Activated CD4-positive, alpha-beta T cell treated with anti-CD3 and anti-CD28 coated beads for 36 hours (primary cell): Measurements from ENCODE around the gene RNU6-1. TPM values are rescaled to one million over a fixed set of nuclear protein-coding genes. Genes with fewer than 3 reads are reported as not detected.

Experiments
- ATAC-seq: fragments of 200-7000 bp; cut with Tn5 transposase; one replicate; pipeline ENCODE4 v1.10.0; 2021; ENCODE audit warnings: mild to moderate bottlenecking, moderate library complexity
- CTCF ChIA-PET: fragments of 350-600 bp; sonication (Branson Sonifier 250); formaldehyde crosslinking; loops from one replicate; lab custom pipeline; 2021; ENCODE audit warnings: antibody characterized with exemption; lab: Charles Lee
- POLR2A ChIA-PET: fragments of 350-600 bp; sonication (Branson Sonifier 250); formaldehyde crosslinking; loops from one replicate; lab custom pipeline; 2021; ENCODE audit warnings: antibody characterized with exemption, inconsistent platforms; lab: Charles Lee
- DNase-seq: peaks from one replicate; pipeline ENCODE4 v3.0.0-alpha.2; 2020
- H3K27ac Mint-ChIP-seq: one replicate; pipeline ENCODE4 v1.8.0; 2021; ENCODE audit warnings: mixed read lengths
- H3K27me3 Mint-ChIP-seq: one replicate; pipeline ENCODE4 v1.8.0; 2021; ENCODE audit warnings: mixed read lengths
- H3K36me3 Mint-ChIP-seq: one replicate; pipeline ENCODE4 v1.8.0; 2021; ENCODE audit warnings: low read depth, mixed read lengths
- H3K4me1 Mint-ChIP-seq: one replicate; pipeline ENCODE4 v1.8.0; 2021; ENCODE audit warnings: mixed read lengths
- H3K4me3 Mint-ChIP-seq: one replicate; pipeline ENCODE4 v1.8.0; 2021; ENCODE audit warnings: mild to moderate bottlenecking, moderate library complexity, mixed read lengths
- H3K9me3 Mint-ChIP-seq: one replicate; pipeline ENCODE4 v1.8.0; 2021; ENCODE audit warnings: low read depth, mixed read lengths
- intact Hi-C, 2 experiments: fragments of 100-400 bp; cut with DNase I in 1 of 2; cut with micrococcal nuclease in 1 of 2; formaldehyde crosslinking; loops; one replicate each; pipeline versions ENCODE4 v1.14.2 to v1.15.1; 2022 to 2024; cut with DNase I, micrococcal nuclease
- total RNA-seq, 2 experiments: library from RNA; stranded (reverse); gene quantifications; one replicate each; pipeline ENCODE4 v1.2.3, GENCODE V29; 2021

The RNU6-1 gene
- not detected for total RNA-seq

DNA sequence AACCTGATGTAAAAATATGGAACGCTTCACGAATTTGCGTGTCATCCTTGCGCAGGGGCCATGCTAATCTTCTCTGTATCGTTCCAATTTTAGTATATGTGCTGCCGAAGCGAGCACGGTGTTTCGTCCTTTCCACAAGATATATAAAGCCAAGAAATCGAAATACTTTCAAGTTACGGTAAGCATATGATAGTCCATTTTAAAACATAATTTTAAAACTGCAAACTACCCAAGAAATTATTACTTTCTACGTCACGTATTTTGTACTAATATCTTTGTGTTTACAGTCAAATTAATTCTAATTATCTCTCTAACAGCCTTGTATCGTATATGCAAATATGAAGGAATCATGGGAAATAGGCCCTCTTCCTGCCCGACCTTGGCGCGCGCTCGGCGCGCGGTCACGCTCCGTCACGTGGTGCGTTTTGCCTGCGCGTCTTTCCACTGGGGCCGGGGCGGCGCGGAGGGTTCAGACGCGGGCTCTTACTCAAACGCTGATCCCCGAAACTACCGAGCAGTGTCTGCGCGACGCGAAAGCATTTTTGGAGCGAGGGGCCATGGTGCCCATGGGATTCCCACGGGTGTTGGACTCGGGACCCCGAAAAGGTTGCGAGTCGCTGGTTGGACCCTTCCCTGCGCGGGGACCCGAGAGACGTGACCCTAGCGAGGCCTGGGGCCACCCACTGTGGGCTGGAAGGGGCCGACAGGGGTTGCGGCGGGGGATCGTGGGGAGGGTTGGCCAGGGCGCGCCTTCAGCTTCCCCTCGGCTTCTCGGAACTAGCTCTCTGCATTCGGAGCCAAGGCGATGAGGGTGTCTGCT is at the start of gene RNU6-1:
TSS of gene RNU6-1 (minus strand) at position 117 of the 820 bp plus-strand sequence.
- peak; percentile 86 for ATAC-seq
- DNase-seq: peak; percentile 96
- peak within 1 kb of the TSS; percentile 97 for H3K27ac Mint-ChIP-seq
- H3K4me3 Mint-ChIP-seq: peak within 1 kb of the TSS; percentile 82
- CTCF ChIA-PET: interaction anchor here (0.6 to 1.6 kb wide), 4 partner anchors 8 to 319 kb away, joined by 3 to 5 read pairs (median 3); no protein-coding TSS in a partner anchor
- H3K9me3 Mint-ChIP-seq: no peaks in the 10 kb centered on the region
- peaks cover 3% of the 10 kb centered on the region for H3K36me3 Mint-ChIP-seq
- POLR2A ChIA-PET: interaction anchor here (1.2 kb wide), 1 partner anchor 587 kb away, joined by 3 read pairs; no protein-coding TSS in a partner anchor
- intact Hi-C loops: loop anchor here (1.0 to 10.0 kb wide), 13 partner anchors 77 to 1138 kb away; partner anchors contain the start of genes C15orf61 (in 2 of the 2), CLN6 (in 1 of the 2), FEM1B (in 1 of the 2) and MAP2K5 (in 1 of the 2)
- H3K4me1 Mint-ChIP-seq: peaks cover 23% of the 10 kb centered on the region
- peaks cover 9% of the 10 kb centered on the region for H3K27me3 Mint-ChIP-seq

DNA sequence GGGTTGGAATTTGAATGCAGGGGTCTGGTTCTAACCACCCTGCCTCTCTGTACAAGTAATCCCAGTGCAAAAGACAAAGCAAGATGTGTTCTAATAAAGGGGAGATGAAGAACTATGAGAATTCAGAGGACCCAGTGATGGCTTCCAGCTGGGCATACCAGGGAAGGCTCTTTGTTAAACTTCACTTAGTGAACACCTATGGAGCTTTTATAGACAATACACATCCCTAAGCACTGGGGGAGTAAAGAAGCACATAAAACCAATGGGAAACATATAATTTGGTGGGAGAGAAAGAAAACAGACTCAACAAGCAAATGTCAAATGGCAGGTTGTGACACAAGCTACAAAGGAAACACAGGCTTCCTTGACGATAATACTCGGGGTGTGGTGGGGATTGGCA is 47.9 kb upstream of the RNU6-1 start:
- ATAC-seq: no peak
- H3K27me3 Mint-ChIP-seq: peaks cover 17% of the 10 kb centered on the region
- H3K36me3 Mint-ChIP-seq: no peaks in the 10 kb centered on the region
- ChIA-PET POLR2A (no interaction called here), CTCF (interaction anchor here (0.7 to 1.3 kb wide), 2 partner anchors 41 to 123 kb away, joined by 3 read pairs; no protein-coding TSS in a partner anchor)
- intact Hi-C loops: no loop called here
- no peak overlapping the region for H3K27ac Mint-ChIP-seq
- H3K4me3 Mint-ChIP-seq: no peak overlapping the region
- no peak for DNase-seq
- H3K4me1 Mint-ChIP-seq: peaks cover 16% of the 10 kb centered on the region
- peaks cover 10% of the 10 kb centered on the region for H3K9me3 Mint-ChIP-seq

DNA sequence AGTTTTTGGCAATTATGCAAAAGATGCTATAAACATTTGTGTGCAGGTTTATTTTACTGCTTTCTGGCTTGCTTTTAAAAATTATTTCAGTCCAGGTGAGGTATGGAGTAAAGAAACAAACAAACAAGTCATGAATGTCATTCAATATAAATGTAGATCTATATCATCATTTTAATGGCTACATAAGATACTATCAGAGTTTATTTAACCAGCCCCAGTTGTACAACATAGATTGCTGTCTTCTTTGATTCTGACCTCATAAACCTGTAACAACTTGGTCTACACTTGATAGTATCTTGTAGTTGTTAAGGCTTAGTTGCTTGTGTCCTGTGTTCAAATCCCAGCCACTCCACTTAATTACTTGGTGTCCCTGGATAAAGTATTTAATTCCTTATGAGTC is 46.0 kb upstream of the RNU6-1 start:
- peaks cover 10% of the 10 kb centered on the region for H3K9me3 Mint-ChIP-seq
- peaks cover 24% of the 10 kb centered on the region for H3K4me1 Mint-ChIP-seq
- H3K36me3 Mint-ChIP-seq: no peaks in the 10 kb centered on the region
- no peak overlapping the region for H3K4me3 Mint-ChIP-seq
- intact Hi-C loops: no loop called here
- DNase-seq: no peak
- peaks cover 16% of the 10 kb centered on the region for H3K27me3 Mint-ChIP-seq
- ATAC-seq: no peak
- ChIA-PET CTCF (no interaction called here), POLR2A (no interaction called here)
- no peak overlapping the region for H3K27ac Mint-ChIP-seq

DNA sequence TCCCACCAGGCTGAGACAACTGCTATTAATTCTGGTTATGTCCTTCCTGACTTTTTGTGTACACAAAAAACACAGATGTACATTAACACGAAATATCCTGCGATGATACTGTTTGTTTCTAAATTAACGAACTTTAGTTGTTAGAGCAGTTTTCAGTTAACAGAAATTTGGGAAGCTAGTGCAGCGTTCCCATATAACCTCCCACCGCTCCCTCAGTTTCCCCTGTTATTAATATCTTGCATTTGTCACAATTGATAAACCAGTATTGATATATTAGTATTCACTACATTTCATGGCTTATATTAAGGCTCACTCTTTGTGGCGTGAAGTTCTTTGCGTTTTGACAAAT is 45.3 kb upstream of the RNU6-1 start:
- ATAC-seq: no peak
- POLR2A ChIA-PET: no interaction called here
- no peak for DNase-seq
- intact Hi-C loops: no loop called here
- Mint-ChIP-seq H3K9me3 (peaks cover 9% of the 10 kb centered on the region), H3K27ac (no peak overlapping the region), H3K4me3 (peak overlapping the region; percentile 66), H3K36me3 (no peaks in the 10 kb centered on the region), H3K4me1 (peaks cover 24% of the 10 kb centered on the region), H3K27me3 (peaks cover 16% of the 10 kb centered on the region)
- CTCF ChIA-PET: no interaction called here

DNA sequence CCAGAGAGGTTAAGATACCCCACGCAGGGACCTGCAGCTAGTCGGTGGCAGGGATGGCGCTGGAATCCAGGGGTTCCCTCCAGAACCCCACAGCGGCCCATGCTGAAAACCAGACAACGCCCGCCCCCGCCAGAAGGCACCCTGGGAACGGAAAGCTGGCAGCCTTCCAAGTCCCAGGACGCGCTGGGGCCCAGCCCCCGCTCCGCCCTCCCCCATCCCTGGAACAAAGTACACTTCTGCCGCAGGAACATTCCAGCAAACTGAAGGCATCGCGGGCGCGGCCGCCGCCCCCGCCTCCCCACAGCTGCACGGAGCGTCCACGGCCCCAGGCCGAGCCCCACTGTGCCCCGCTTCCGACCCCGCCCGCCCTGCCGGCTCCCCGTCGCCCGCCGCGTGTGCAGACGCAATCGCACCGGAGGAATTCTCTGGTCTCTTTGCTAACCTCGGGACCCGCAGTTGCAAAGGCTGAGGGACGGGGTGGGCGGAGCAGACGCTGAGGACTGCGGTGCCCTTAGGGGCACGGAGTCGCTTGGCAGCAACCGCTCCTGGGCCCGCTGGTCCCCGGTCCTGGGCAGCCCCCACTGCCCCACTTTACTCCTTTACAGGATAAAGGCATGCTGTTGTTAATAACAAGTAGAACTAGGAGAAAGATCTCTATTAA is 44.8 kb upstream of the RNU6-1 start:
- Mint-ChIP-seq H3K36me3 (no peaks in the 10 kb centered on the region), H3K27ac (no peak overlapping the region)
- POLR2A ChIA-PET: interaction anchor here (0.6 kb wide), 1 partner anchor 286 kb away, joined by 3 read pairs; no protein-coding TSS in a partner anchor

DNA sequence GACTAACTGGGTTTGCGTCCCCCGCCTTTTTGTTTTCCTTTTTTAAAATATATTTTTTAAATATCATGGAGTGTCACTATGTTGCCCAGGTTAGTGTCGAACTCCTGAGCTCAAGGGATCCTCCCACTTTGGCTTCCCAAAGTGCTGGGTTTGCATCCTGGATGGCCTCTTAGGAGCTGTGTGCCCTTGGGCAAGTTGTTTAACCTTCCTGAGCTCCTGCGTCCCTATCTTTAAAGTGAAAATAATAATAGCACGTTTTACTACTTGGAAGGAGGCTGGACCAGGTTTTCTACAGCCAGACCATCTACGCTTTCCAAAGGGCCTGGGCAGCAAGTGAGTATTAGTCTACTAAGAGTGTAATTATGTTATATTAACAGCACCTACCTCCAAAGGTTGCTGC is 44.2 kb upstream of the RNU6-1 start:
- peaks cover 14% of the 10 kb centered on the region for H3K27me3 Mint-ChIP-seq
- peak overlapping the region; percentile 66 for H3K4me3 Mint-ChIP-seq
- H3K9me3 Mint-ChIP-seq: no peaks in the 10 kb centered on the region
- no peak for ATAC-seq
- CTCF ChIA-PET: interaction anchor here (0.6 to 1.5 kb wide), 3 partner anchors 19 to 361 kb away, joined by 3 read pairs; no protein-coding TSS in a partner anchor
- DNase-seq: no peak
- peaks cover 18% of the 10 kb centered on the region for H3K4me1 Mint-ChIP-seq
- no peak overlapping the region for H3K27ac Mint-ChIP-seq
- intact Hi-C loops: no loop called here
- no peaks in the 10 kb centered on the region for H3K36me3 Mint-ChIP-seq
- POLR2A ChIA-PET: no interaction called here

More for the DNA sequence above, 44.8 kb upstream of the RNU6-1 start:
- Mint-ChIP-seq H3K4me1 (peaks cover 22% of the 10 kb centered on the region), H3K9me3 (peaks cover 4% of the 10 kb centered on the region), H3K27me3 (peaks cover 14% of the 10 kb centered on the region), H3K4me3 (peak overlapping the region; percentile 66)
- CTCF ChIA-PET: interaction anchor here (0.6 to 1.5 kb wide), 4 partner anchors 19 to 500 kb away, joined by 3 read pairs; no protein-coding TSS in a partner anchor
- ATAC-seq (peak; percentile 82), DNase-seq (peak; percentile 74)
- intact Hi-C loops: no loop called here

DNA sequence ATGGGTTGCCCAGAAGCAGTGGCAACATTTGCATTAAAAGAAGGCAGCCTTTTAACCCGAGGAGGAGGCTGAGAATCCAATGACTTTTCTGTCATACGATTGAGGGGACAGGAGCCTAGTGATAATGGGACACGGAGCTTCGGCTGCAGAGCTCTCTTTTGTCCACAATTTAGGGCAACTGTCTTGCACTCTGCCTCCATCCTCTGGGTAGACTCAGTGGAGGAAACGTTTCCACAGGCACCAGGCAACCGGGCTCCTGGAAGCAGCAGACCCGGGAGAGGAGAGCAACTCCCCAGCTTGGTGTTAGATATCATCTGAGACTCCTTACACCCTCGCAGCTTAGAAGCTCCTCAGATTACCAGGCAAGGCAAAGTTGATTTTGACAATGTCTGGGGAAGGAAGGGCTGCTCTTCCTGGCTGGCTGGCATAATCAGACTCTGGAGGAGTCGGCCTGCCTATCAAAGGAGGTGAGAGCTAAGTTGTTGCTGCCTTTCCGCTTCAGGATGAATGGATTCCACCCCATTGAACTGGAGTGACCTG is 43.5 kb upstream of the RNU6-1 start:
- POLR2A ChIA-PET: no interaction called here
- H3K4me3 Mint-ChIP-seq: no peak overlapping the region
- no peak overlapping the region for H3K27ac Mint-ChIP-seq
- no peaks in the 10 kb centered on the region for H3K9me3 Mint-ChIP-seq
- H3K36me3 Mint-ChIP-seq: no peaks in the 10 kb centered on the region
- DNase-seq (no peak), ATAC-seq (no peak)
- CTCF ChIA-PET: interaction anchor here (0.6 to 1.5 kb wide), 3 partner anchors 18 to 740 kb away, joined by 3 read pairs; no protein-coding TSS in a partner anchor
- peaks cover 11% of the 10 kb centered on the region for H3K27me3 Mint-ChIP-seq
- H3K4me1 Mint-ChIP-seq: peaks cover 18% of the 10 kb centered on the region
- intact Hi-C loops: no loop called here

DNA sequence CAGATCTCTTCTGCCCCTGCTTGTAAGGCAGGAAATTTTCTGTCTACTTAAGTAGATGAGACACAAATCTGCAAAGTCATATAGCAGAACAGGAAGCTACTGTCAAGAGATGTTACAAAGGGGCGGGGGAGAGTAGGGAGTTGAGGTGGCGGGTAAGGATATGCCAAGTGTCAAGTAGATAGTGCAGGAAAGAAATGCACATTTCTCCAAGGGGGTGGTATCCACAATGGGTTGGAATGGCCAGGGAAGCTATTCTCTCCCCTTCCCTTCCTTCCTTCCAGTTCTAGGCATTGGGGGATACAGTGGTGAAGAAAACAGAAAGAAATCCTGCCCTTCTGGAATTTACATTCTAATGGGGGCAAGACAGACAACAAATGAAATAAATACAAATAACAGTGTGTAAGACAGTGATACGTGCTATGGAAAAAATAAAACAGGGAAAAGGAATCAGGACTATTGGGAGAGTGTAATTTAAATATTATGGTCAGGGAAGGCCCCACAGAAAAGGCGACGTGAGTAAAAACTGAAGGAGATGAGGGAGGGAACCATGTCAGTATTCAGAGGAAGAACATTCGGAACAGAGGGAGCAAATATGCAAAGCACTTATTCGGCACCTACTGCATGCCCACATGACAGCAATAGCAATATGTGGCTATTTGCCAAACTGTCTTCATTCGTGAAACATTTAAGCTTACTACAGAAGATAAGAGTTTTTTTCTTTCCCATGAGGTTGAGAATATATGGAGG is 42.8 kb upstream of the RNU6-1 start:
- intact Hi-C loops: no loop called here
- Mint-ChIP-seq H3K4me3 (no peak overlapping the region), H3K27me3 (peaks cover 11% of the 10 kb centered on the region), H3K27ac (no peak overlapping the region), H3K9me3 (no peaks in the 10 kb centered on the region), H3K36me3 (no peaks in the 10 kb centered on the region), H3K4me1 (peaks cover 18% of the 10 kb centered on the region)
- peak; percentile 32 for DNase-seq
- ATAC-seq: peak; percentile 55
- ChIA-PET CTCF (interaction anchor here (0.7 to 1.5 kb wide), 2 partner anchors 17 to 20 kb away, joined by 3 read pairs; no protein-coding TSS in a partner anchor), POLR2A (no interaction called here)

DNA sequence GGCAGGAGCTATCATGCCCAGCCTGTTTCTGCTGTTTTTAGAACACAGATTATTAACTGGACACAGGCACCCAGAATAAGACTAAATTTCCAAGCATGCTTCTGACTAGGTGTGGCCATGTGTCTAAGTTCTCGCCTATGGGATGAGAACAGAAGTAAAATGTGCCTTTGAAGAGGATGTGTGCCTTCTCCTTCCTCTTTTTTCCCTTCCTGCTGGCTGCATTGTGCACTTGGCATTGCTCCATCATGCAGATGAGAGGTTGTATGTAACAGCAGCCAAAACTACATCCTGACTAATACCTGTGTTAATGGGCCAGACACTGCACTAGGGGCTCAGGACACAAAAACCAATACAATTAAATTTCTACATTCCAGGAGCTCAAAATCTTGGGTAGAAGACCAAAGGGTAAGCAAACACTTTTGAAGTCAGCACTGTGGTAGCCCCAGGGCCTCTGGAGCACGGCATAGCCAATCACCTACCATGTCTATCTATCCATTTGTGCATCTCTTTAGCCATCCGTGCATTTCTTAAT is 40.9 kb upstream of the RNU6-1 start:
- peaks cover 18% of the 10 kb centered on the region for H3K4me1 Mint-ChIP-seq
- ChIA-PET CTCF (no interaction called here), POLR2A (no interaction called here)

DNA sequence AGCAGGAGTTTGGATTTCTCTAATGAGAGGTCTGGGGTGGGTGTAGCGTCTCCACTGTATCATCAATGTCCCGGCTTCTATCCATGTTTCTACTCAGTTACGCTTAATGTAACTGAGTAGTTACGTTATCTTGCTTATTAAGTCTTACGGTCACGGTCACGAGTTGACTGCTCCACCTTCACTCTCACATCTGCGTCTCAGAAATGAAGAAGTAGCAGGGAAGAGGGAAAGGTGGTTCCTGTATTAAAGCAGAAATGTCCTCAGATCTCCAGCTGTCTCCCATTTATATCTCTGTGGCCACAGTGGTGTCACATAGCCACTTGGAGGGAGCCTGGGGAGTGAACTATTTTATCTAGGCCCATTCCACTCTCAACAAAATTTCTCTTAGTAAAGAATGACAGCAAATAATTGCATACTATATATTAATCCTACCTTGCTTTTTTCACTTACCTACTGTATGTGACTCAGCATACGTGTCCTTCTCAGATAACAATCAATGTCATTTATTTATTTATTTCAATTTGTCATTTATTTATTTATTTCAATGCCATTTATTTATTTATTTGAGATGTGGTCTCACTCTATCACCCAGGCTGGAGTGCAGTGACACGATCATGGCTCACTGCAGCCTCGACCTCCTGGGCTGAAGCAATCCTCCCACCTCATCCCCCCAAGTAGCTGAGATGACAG is 39.7 kb upstream of the RNU6-1 start:
- Mint-ChIP-seq H3K27me3 (peaks cover 6% of the 10 kb centered on the region), H3K36me3 (no peaks in the 10 kb centered on the region), H3K4me3 (no peak overlapping the region), H3K4me1 (peaks cover 12% of the 10 kb centered on the region), H3K27ac (no peak overlapping the region), H3K9me3 (no peaks in the 10 kb centered on the region)
- ChIA-PET POLR2A (no interaction called here), CTCF (no interaction called here)
- ATAC-seq (no peak), DNase-seq (no peak)
- intact Hi-C loops: no loop called here

More for the DNA sequence above, 40.9 kb upstream of the RNU6-1 start:
- intact Hi-C loops: no loop called here
- no peaks in the 10 kb centered on the region for H3K9me3 Mint-ChIP-seq
- peaks cover 12% of the 10 kb centered on the region for H3K27me3 Mint-ChIP-seq
- no peak for DNase-seq
- no peak for ATAC-seq
- no peak overlapping the region for H3K4me3 Mint-ChIP-seq
- no peak overlapping the region for H3K27ac Mint-ChIP-seq
- no peaks in the 10 kb centered on the region for H3K36me3 Mint-ChIP-seq
